HCT116 (cell line): ENCODE results near the gene SLC3A2. TPM values are rescaled to one million over a fixed set of nuclear protein-coding genes. Genes with fewer than 3 reads are reported as not detected.

ENCODE experiments used
- ATAC-seq: fragments of 200-7000 bp; cut with Tn5 transposase; 2 replicates; pipeline ENCODE4 v1.9.1; 2020; ENCODE audit warnings: mild to moderate bottlenecking, moderate library complexity
- BruUV-seq: library from RNA; stranded (reverse); fragments of 400-500 nt; replicated peaks from 2 replicates; lab custom pipeline; 2021; lab: Mats Ljungman, UMichigan
- CTCF ChIA-PET: fragments of 300-600 bp; sonication (Branson Sonifier 250); formaldehyde crosslinking; loops from one replicate; lab custom pipeline; 2021; ENCODE audit warnings: antibody characterized with exemption; lab: Charles Lee
- POLR2A ChIA-PET: fragments of 300-600, 350-600 bp; sonication (Branson Sonifier 250); formaldehyde crosslinking; loops from one replicate; lab custom pipeline; 2021; ENCODE audit warnings: antibody characterized with exemption; lab: Charles Lee
- RAD21 ChIA-PET, 2 experiments: fragments of 300-600 bp; sonication (Branson Sonifier 250); formaldehyde crosslinking; loops; one replicate each; lab custom pipeline; 2023; ENCODE audit warnings: low total read pairs in 2 of 2; ENCODE audit not compliant: uncharacterized antibody in 2 of 2, unreplicated experiment in 2 of 2, low non-redundant PET in 1 of 2; lab: Charles Lee
- DNase-seq: peaks from one replicate; pipeline ENCODE4 v3.0.0-alpha.2; 2010; ENCODE audit warnings: low read depth, low spot score
- H2AFZ ChIP-seq: fragments of 200-600 bp; shearing (Covaris generic), sonication (generic); 2 replicates; pipeline ENCODE4 v1.6.1; 2017; ENCODE audit warnings: low read depth, mixed run types, mixed read lengths, antibody characterized with exemption, low read length; ENCODE audit not compliant: poor library complexity, severe bottlenecking
- H3K27ac ChIP-seq: 2 replicates; pipeline ENCODE4 v1.5.1; 2012; ENCODE audit warnings: low read depth, low read length
- H3K27me3 ChIP-seq: fragments of 200-600 bp; sonication (generic); 2 replicates; pipeline ENCODE4 v1.6.1; 2016; ENCODE audit warnings: mixed run types, low read length, mixed read lengths; ENCODE audit not compliant: insufficient read depth
- H3K36me3 ChIP-seq, 2 experiments: fragments of 200-500 bp in 1 of 2; fragments of 200-600 bp in 1 of 2; sonication (Bioruptor generic) in 1 of 2; sonication (generic) in 1 of 2; 2 replicates each; pipeline versions ENCODE4 v1.5.1 to v1.6.1; 2014 to 2016; ENCODE audit warnings: low read length in 2 of 2, inconsistent platforms in 1 of 2, mixed read lengths in 1 of 2, mixed run types in 1 of 2; ENCODE audit not compliant: insufficient read depth in 2 of 2, control insufficient read depth in 1 of 2
- H3K4me1 ChIP-seq, 2 experiments: fragments of 200-600 bp in 1 of 2; sonication (generic) in 1 of 2; 2 replicates each; pipeline versions ENCODE4 v1.5.1 to v1.6.1; 2012 to 2017; ENCODE audit warnings: low read length in 2 of 2, inconsistent platforms in 1 of 2, mild to moderate bottlenecking in 1 of 2, mixed read lengths in 1 of 2, mixed run types in 1 of 2, moderate library complexity in 1 of 2; ENCODE audit not compliant: insufficient read depth in 2 of 2, control insufficient read depth in 1 of 2
- H3K4me2 ChIP-seq: fragments of 200-600 bp; sonication (generic); 2 replicates; pipeline ENCODE4 v1.6.1; 2017; ENCODE audit warnings: mixed run types, low read length, mixed read lengths
- H3K4me3 ChIP-seq, 2 experiments: fragments of 200-600 bp in 1 of 2; sonication (generic) in 1 of 2; replicated peaks in 1 of 2; 2 replicates each; pipeline ENCODE4 v1.5.1; 2011 to 2016; ENCODE audit warnings: low read length in 2 of 2, control low read depth in 1 of 2, low read depth in 1 of 2, mild to moderate bottlenecking in 1 of 2, mixed read lengths in 1 of 2, mixed run types in 1 of 2
- H3K79me2 ChIP-seq: fragments of 200-600 bp; sonication (generic); 2 replicates; pipeline ENCODE4 v1.6.1; 2017; ENCODE audit warnings: mild to moderate bottlenecking, mixed run types, low read length, moderate library complexity, mixed read lengths; ENCODE audit not compliant: insufficient read depth
- H3K9ac ChIP-seq: fragments of 200-600 bp; sonication (generic); 2 replicates; pipeline ENCODE4 v1.6.1; 2016; ENCODE audit warnings: low read length, mixed read lengths
- H3K9me2 ChIP-seq: fragments of 200-600 bp; sonication (generic), shearing (Covaris generic); 2 replicates; pipeline ENCODE4 v1.6.1; 2017; ENCODE audit warnings: mixed run types, mild to moderate bottlenecking, moderate library complexity; ENCODE audit not compliant: insufficient read depth
- H3K9me3 ChIP-seq, 2 experiments: fragments of 200-500 bp in 1 of 2; fragments of 200-600 bp in 1 of 2; sonication (Bioruptor generic) in 1 of 2; sonication (generic) in 1 of 2; 2 replicates each; pipeline ENCODE4 v1.6.1; 2014 to 2017; ENCODE audit warnings: low read length in 2 of 2, mixed read lengths in 2 of 2, inconsistent platforms in 1 of 2, low read depth in 1 of 2, mild to moderate bottlenecking in 1 of 2, mixed run types in 1 of 2, moderate library complexity in 1 of 2; ENCODE audit not compliant: control insufficient read depth in 1 of 2, insufficient read depth in 1 of 2
- H4K20me1 ChIP-seq: fragments of 200-600 bp; sonication (generic), shearing (Covaris generic); 2 replicates; pipeline ENCODE4 v1.6.1; 2017; ENCODE audit warnings: mixed run types, mild to moderate bottlenecking, moderate library complexity; ENCODE audit not compliant: insufficient read depth
- CBX3 ChIP-seq: IDR thresholded peaks from 2 replicates; pipeline ENCODE4 v1.6.1; 2012; ENCODE audit warnings: low read depth
- CTCF ChIP-seq, 3 experiments: fragments of 200-600 bp in 1 of 3; sonication (generic) in 1 of 3; IDR thresholded peaks in 2 of 3; conservative IDR thresholded peaks in 1 of 3; 2 replicates each; pipeline ENCODE4 v1.5.1; 2012 to 2017; ENCODE audit warnings: low read depth in 2 of 3, low read length in 2 of 3, antibody characterized with exemption in 1 of 3, borderline replicate concordance in 1 of 3, control low read depth in 1 of 3, mild to moderate bottlenecking in 1 of 3, mixed read lengths in 1 of 3, mixed run types in 1 of 3, moderate library complexity in 1 of 3; ENCODE audit not compliant: insufficient read depth in 1 of 3
- EGR1 ChIP-seq: IDR thresholded peaks from 2 replicates; pipeline ENCODE4 v1.6.1; 2012; ENCODE audit warnings: low read depth
- ELF1 ChIP-seq: IDR thresholded peaks from 2 replicates; pipeline ENCODE4 v1.6.1; 2012; ENCODE audit warnings: low read depth, borderline replicate concordance
- EZH2phosphoT487 ChIP-seq: fragments of 200-600 bp; IDR thresholded peaks from 2 replicates; pipeline ENCODE4 v1.6.1; 2018; ENCODE audit warnings: antibody characterized with exemption, borderline replicate concordance
- FOSL1 ChIP-seq: IDR thresholded peaks from 2 replicates; pipeline ENCODE4 v1.6.1; 2012; ENCODE audit warnings: low read depth
- JUND ChIP-seq: IDR thresholded peaks from 2 replicates; pipeline ENCODE4 v1.6.1; 2012
- POLR2AphosphoS5 ChIP-seq: IDR thresholded peaks from 2 replicates; pipeline ENCODE4 v1.6.1; 2011; ENCODE audit warnings: mild to moderate bottlenecking, low read depth, low read length, moderate library complexity
- RAD21 ChIP-seq: IDR thresholded peaks from 2 replicates; pipeline ENCODE4 v1.6.1; 2012; ENCODE audit warnings: low read depth, mild to moderate bottlenecking
- SIN3A ChIP-seq: IDR thresholded peaks from 2 replicates; pipeline ENCODE4 v1.6.1; 2012; ENCODE audit warnings: low read depth
- SP1 ChIP-seq: IDR thresholded peaks from 2 replicates; pipeline ENCODE4 v1.6.1; 2012; ENCODE audit warnings: low read depth
- SRF ChIP-seq: IDR thresholded peaks from 2 replicates; pipeline ENCODE4 v1.6.1; 2012; ENCODE audit warnings: low read depth
- TCF7L2 ChIP-seq: IDR thresholded peaks from 2 replicates; pipeline ENCODE4 v1.7.0; 2011; ENCODE audit warnings: borderline replicate concordance, inconsistent platforms; ENCODE audit not compliant: insufficient read depth, insufficient read length; ENCODE audit errors: extremely low read depth
- YY1 ChIP-seq: IDR thresholded peaks from 2 replicates; pipeline ENCODE4 v1.6.1; 2011; ENCODE audit warnings: low read length, low read depth, moderate library complexity, mild to moderate bottlenecking; ENCODE audit not compliant: insufficient replicate concordance; ENCODE audit errors: extremely low read depth
- intact Hi-C: fragments of 100-400 bp; cut with micrococcal nuclease; formaldehyde crosslinking; loops from 2 replicates; pipeline ENCODE4 v1.10.0; 2022
- total RNA-seq: library from RNA; stranded (reverse); gene quantifications from one replicate; pipeline ENCODE4 v1.2.1, GENCODE V29; 2021; ENCODE audit not compliant: unreplicated experiment
- TF ChIP-seq, protein P1 (sequence below): IDR thresholded peaks from 2 replicates; pipeline ENCODE4 v1.6.1; 2012; ENCODE audit warnings: low read depth
- TF ChIP-seq, protein P2 (sequence below): IDR thresholded peaks from 2 replicates; pipeline ENCODE4 v1.6.1; 2012
- TF ChIP-seq, protein P3 (sequence below): IDR thresholded peaks from 2 replicates; pipeline ENCODE4 v1.6.1; 2012

The SLC3A2 gene
- total RNA-seq, 1 experiment from 2014 or later, result 418 TPM

- DNase-seq (no peak), ATAC-seq (no peak)
- Histone ChIP-seq H3K79me2 (peaks cover 100% of the 10 kb centered on the region), H3K9me2 (no peaks in the 10 kb centered on the region), H2AFZ (no peak overlapping the region), H3K4me2 (no peak overlapping the region), H3K27ac (no peak overlapping the region), H3K9me3 (no peaks in the 10 kb centered on the region), H3K27me3 (no peaks in the 10 kb centered on the region), H3K4me1 (peaks cover 14 to 20% of the 10 kb centered on the region in 2 experiments), H4K20me1 (peaks cover 5% of the 10 kb centered on the region; the same call in 1 of the 2 replicates), H3K36me3 (peaks cover 0 to 19% of the 10 kb centered on the region in 2 experiments; a peak in 3 of 4 replicates), H3K9ac (no peak overlapping the region), H3K4me3 (no peak overlapping the region)
- intact Hi-C loops, result no loop called here
- POLR2A ChIA-PET, result interaction anchor here (1.2 to 4.9 kb wide), 5 partner anchors 9 to 25 kb away, joined by 4 to 49 read pairs (median 5); partner anchors contain the start of gene WDR74
- CTCF ChIA-PET, result interaction anchor here (0.6 to 1.0 kb wide), 2 partner anchors 79 to 93 kb away, joined by 3 read pairs; no protein-coding TSS in a partner anchor
- no peak for TF ChIP-seq CTCF (IDR thresholded peaks at IDR 0.05 in 2 of 3, conservative IDR thresholded peaks at IDR 0.05 in 1 of 3; ENCODE audit: borderline replicate concordance in 1 of 3, insufficient read depth in 1 of 3, low read depth in 2 of 3, low read length in 2 of 3)
- no peak for TF ChIP-seq SIN3A
- TF ChIP-seq EGR1, result no peak
- TF ChIP-seq, protein P1, sequence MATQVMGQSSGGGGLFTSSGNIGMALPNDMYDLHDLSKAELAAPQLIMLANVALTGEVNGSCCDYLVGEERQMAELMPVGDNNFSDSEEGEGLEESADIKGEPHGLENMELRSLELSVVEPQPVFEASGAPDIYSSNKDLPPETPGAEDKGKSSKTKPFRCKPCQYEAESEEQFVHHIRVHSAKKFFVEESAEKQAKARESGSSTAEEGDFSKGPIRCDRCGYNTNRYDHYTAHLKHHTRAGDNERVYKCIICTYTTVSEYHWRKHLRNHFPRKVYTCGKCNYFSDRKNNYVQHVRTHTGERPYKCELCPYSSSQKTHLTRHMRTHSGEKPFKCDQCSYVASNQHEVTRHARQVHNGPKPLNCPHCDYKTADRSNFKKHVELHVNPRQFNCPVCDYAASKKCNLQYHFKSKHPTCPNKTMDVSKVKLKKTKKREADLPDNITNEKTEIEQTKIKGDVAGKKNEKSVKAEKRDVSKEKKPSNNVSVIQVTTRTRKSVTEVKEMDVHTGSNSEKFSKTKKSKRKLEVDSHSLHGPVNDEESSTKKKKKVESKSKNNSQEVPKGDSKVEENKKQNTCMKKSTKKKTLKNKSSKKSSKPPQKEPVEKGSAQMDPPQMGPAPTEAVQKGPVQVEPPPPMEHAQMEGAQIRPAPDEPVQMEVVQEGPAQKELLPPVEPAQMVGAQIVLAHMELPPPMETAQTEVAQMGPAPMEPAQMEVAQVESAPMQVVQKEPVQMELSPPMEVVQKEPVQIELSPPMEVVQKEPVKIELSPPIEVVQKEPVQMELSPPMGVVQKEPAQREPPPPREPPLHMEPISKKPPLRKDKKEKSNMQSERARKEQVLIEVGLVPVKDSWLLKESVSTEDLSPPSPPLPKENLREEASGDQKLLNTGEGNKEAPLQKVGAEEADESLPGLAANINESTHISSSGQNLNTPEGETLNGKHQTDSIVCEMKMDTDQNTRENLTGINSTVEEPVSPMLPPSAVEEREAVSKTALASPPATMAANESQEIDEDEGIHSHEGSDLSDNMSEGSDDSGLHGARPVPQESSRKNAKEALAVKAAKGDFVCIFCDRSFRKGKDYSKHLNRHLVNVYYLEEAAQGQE, result no peak
- no peak for TF ChIP-seq SRF
- no peak for TF ChIP-seq CBX3
- TF ChIP-seq POLR2AphosphoS5, result no peak
- TF ChIP-seq, protein P2, sequence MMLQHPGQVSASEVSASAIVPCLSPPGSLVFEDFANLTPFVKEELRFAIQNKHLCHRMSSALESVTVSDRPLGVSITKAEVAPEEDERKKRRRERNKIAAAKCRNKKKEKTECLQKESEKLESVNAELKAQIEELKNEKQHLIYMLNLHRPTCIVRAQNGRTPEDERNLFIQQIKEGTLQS, result no peak
- TF ChIP-seq JUND, result no peak
- TF ChIP-seq RAD21, result no peak
- no peak for TF ChIP-seq YY1
- no peak for TF ChIP-seq SP1
- TF ChIP-seq EZH2phosphoT487, result no peak
- no peak for TF ChIP-seq ELF1
- no peak for TF ChIP-seq FOSL1
- TF ChIP-seq, protein P3, sequence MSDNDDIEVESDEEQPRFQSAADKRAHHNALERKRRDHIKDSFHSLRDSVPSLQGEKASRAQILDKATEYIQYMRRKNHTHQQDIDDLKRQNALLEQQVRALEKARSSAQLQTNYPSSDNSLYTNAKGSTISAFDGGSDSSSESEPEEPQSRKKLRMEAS, result no peak
- TF ChIP-seq TCF7L2, result no peak
- RAD21 ChIA-PET, result interaction anchor here in 1 of 2 experiments (0.6 kb wide), 1 partner anchor 16 kb away, joined by 4 read pairs; no protein-coding TSS in a partner anchor
- no TSS peak for BruUV-seq
These were observed 15.1 kb upstream of the SLC3A2 start for GRCh38 chr11:62865635-62866034.
